BLaER1 treated with 17β-estradiol and CSF1 and Interleukin-3, amounts not matched to agents 10 nM and 100 nM (cell line): Measurements from ENCODE around the gene ADAMTS2.
"Not testable (repeated sequence)": the region's sequence is repeated elsewhere in the genome, so short reads cannot be mapped to it uniquely, and the experiment has no call there.

ENCODE experiments used
- H3K27ac ChIP-seq, 11 experiments: shearing (Covaris generic); formaldehyde crosslinking; 2 replicates each; pipeline ENCODE4 v1.8.1; 2022
- H3K27me3 ChIP-seq, 11 experiments: shearing (Covaris generic); formaldehyde crosslinking; 2 replicates each; pipeline ENCODE4 v1.8.1; 2022
- H3K36me3 ChIP-seq, 11 experiments: shearing (Covaris generic); formaldehyde crosslinking; 2 replicates each; pipeline ENCODE4 v1.8.1; 2022
- H3K4me1 ChIP-seq, 10 experiments: shearing (Covaris generic); formaldehyde crosslinking; 2 replicates each; pipeline ENCODE4 v1.8.1; 2022
- H3K4me2 ChIP-seq, 11 experiments: shearing (Covaris generic); formaldehyde crosslinking; 2 replicates each; pipeline ENCODE4 v1.8.1; 2022
- H3K4me3 ChIP-seq, 10 experiments: shearing (Covaris generic); formaldehyde crosslinking; 2 replicates each; pipeline ENCODE4 v1.8.1; 2022
- H3K9ac ChIP-seq, 11 experiments: shearing (Covaris generic); formaldehyde crosslinking; 2 replicates each; pipeline ENCODE4 v1.8.1; 2022
- H3K9me3 ChIP-seq, 11 experiments: shearing (Covaris generic); formaldehyde crosslinking; replicated peaks in 1 of 11; 2 replicates each; pipeline ENCODE4 v1.8.1; 2022
- H4K20me1 ChIP-seq, 11 experiments: shearing (Covaris generic); formaldehyde crosslinking; 2 replicates each; pipeline ENCODE4 v1.8.1; 2022
- Cebpa-rat ChIP-seq, 11 experiments: shearing (Covaris generic); IDR thresholded peaks; 2 replicates each; pipeline ENCODE4 v1.8.1; 2022

Gene ADAMTS2

GRCh38 chr5:179324760-179325295 is 20.4 kb downstream of the ADAMTS2 start:
- Histone ChIP-seq H3K36me3 (no peaks in the 10 kb centered on the region), H3K27me3 (peaks cover 0 to 6% (median 0%) of the 10 kb centered on the region in 11 experiments; a peak in 2 of 22 replicates), H3K9me3 (peaks cover 0 to 4% (median 0%) of the 10 kb centered on the region in 11 experiments; a peak in 1 of 22 replicates), H3K4me2 (no peak overlapping the region), H3K4me3 (no peak overlapping the region), H3K4me1 (peaks cover 13 to 38% (median 32%) of the 10 kb centered on the region in 10 experiments), H4K20me1 (peaks cover 0 to 29% (median 0%) of the 10 kb centered on the region in 11 experiments; a peak in 4 of 22 replicates), H3K9ac (no peak overlapping the region), H3K27ac (no peak overlapping the region)
- TF ChIP-seq Cebpa-rat (IDR thresholded peaks at IDR 0.05): no peak

- not testable (repeated sequence) for H3K9ac ChIP-seq, H3K27ac ChIP-seq, H3K36me3 ChIP-seq, H3K27me3 ChIP-seq, H3K4me3 ChIP-seq, H3K4me2 ChIP-seq, H3K9me3 ChIP-seq
- H3K4me1 ChIP-seq: peaks cover 15 to 43% (median 36%) of the 10 kb centered on the region in 10 experiments
- peaks cover 0 to 29% (median 0%) of the 10 kb centered on the region in 11 experiments; a peak in 5 of 22 replicates for H4K20me1 ChIP-seq
Measured at GRCh38 chr5:179324316-179324715, 20.9 kb downstream of the ADAMTS2 start.

- Histone ChIP-seq H4K20me1 (peaks cover 0 to 39% (median 0%) of the 10 kb centered on the region in 11 experiments; a peak in 5 of 22 replicates), H3K9ac (peak overlapping the region in 1 of 11 experiments; percentile 4; a peak in 1 of 22 replicates), H3K4me2 (peak overlapping the region in 8 of 11 experiments; percentile 7 to 61 (median 54); a peak in 13 of 22 replicates), H3K4me3 (no peak overlapping the region), H3K27ac (no peak overlapping the region), H3K27me3 (peaks cover 0 to 6% (median 0%) of the 10 kb centered on the region in 11 experiments; a peak in 2 of 22 replicates), H3K36me3 (no peaks in the 10 kb centered on the region), H3K4me1 (peaks cover 15 to 52% (median 42%) of the 10 kb centered on the region in 10 experiments), H3K9me3 (peaks cover 0 to 2% (median 0%) of the 10 kb centered on the region in 11 experiments; a peak in 1 of 22 replicates)
- TF ChIP-seq Cebpa-rat (IDR thresholded peaks at IDR 0.05): no peak
Measured at GRCh38 chr5:179323026-179323870, 22.0 kb downstream of the ADAMTS2 start.

GRCh38 chr5:179322071-179323025 is 22.9 kb downstream of the ADAMTS2 start:
- H3K9ac ChIP-seq: peak overlapping the region in 2 of 11 experiments; percentile 4 to 10; a peak in 1 of 22 replicates
- H3K9me3 ChIP-seq: no peaks in the 10 kb centered on the region
- no peak overlapping the region for H3K27ac ChIP-seq
- peaks cover 0 to 6% (median 0%) of the 10 kb centered on the region in 11 experiments; a peak in 2 of 22 replicates for H3K27me3 ChIP-seq
- no peak for TF ChIP-seq Cebpa-rat (IDR thresholded peaks at IDR 0.05)
- peaks cover 0 to 42% (median 0%) of the 10 kb centered on the region in 11 experiments; a peak in 5 of 22 replicates for H4K20me1 ChIP-seq
- H3K36me3 ChIP-seq: no peaks in the 10 kb centered on the region
- H3K4me3 ChIP-seq: no peak overlapping the region
- peaks cover 9 to 46% (median 38%) of the 10 kb centered on the region in 10 experiments for H3K4me1 ChIP-seq
- H3K4me2 ChIP-seq: peak overlapping the region in 8 of 11 experiments; percentile 7 to 61 (median 54); a peak in 13 of 22 replicates

- Histone ChIP-seq H3K36me3 (no peaks in the 10 kb centered on the region), H3K9me3 (peaks cover 0 to under 1% (median 0%) of the 10 kb centered on the region in 11 experiments; a peak in 2 of 22 replicates), H3K4me1 (peaks cover 6 to 37% (median 29%) of the 10 kb centered on the region in 10 experiments), H3K4me3 (no peak overlapping the region), H4K20me1 (peaks cover 0 to 38% (median 0%) of the 10 kb centered on the region in 11 experiments; a peak in 5 of 22 replicates), H3K27ac (no peak overlapping the region), H3K4me2 (peak overlapping the region in 1 of 11 experiments; percentile 58; a peak in 1 of 22 replicates), H3K27me3 (peaks cover 0 to 6% (median 0%) of the 10 kb centered on the region in 11 experiments; a peak in 2 of 22 replicates), H3K9ac (no peak overlapping the region)
- TF ChIP-seq Cebpa-rat (IDR thresholded peaks at IDR 0.05): no peak
Measured at GRCh38 chr5:179321206-179321987, 23.9 kb downstream of the ADAMTS2 start.

- peaks cover 6 to 37% (median 29%) of the 10 kb centered on the region in 10 experiments for H3K4me1 ChIP-seq
- H3K9ac ChIP-seq: no peak overlapping the region; a peak in 1 of 22 replicates
- H4K20me1 ChIP-seq: peaks cover 0 to 38% (median 0%) of the 10 kb centered on the region in 11 experiments; a peak in 5 of 22 replicates
- H3K4me2 ChIP-seq: peak overlapping the region; percentile 16 to 56 (median 41); a peak in 18 of 22 replicates
- H3K27me3 ChIP-seq: peaks cover 0 to 6% (median 0%) of the 10 kb centered on the region in 11 experiments; a peak in 2 of 22 replicates
- no peak overlapping the region for H3K4me3 ChIP-seq
- no peak overlapping the region for H3K27ac ChIP-seq
- no peak for TF ChIP-seq Cebpa-rat (IDR thresholded peaks at IDR 0.05)
- H3K36me3 ChIP-seq: no peaks in the 10 kb centered on the region
- H3K9me3 ChIP-seq: peaks cover 0 to 6% (median 0%) of the 10 kb centered on the region in 11 experiments; a peak in 3 of 22 replicates
Measured at GRCh38 chr5:179319741-179320281, 25.4 kb downstream of the ADAMTS2 start.

- Histone ChIP-seq H3K9ac (no peak overlapping the region), H3K27me3 (peaks cover 0 to 6% (median 0%) of the 10 kb centered on the region in 11 experiments; a peak in 2 of 22 replicates), H3K4me2 (peak overlapping the region in 6 of 11 experiments; percentile 12 to 54 (median 40); a peak in 8 of 22 replicates), H3K4me3 (no peak overlapping the region), H3K36me3 (no peaks in the 10 kb centered on the region), H3K9me3 (peaks cover 0 to 6% (median 0%) of the 10 kb centered on the region in 11 experiments; a peak in 3 of 22 replicates), H3K4me1 (peaks cover 6 to 37% (median 29%) of the 10 kb centered on the region in 10 experiments), H3K27ac (no peak overlapping the region), H4K20me1 (peaks cover 0 to 38% (median 0%) of the 10 kb centered on the region in 11 experiments; a peak in 5 of 22 replicates)
- no peak for TF ChIP-seq Cebpa-rat (IDR thresholded peaks at IDR 0.05)
Measured at GRCh38 chr5:179319123-179319522, 26.1 kb downstream of the ADAMTS2 start.
